ENCODE results near the gene MTUS2.

GRCh38 chr13:29514720-29515310 is 694.7 kb downstream of the MTUS2 start:
- TF ChIP-seq FOXK2 (IDR thresholded peaks at IDR 0.05) (no peak), CTCF (IDR thresholded peaks at IDR 0.05 in 2 of 3, conservative IDR thresholded peaks at IDR 0.05 in 1 of 3; ENCODE audit: control insufficient read depth in 2 of 3, extremely low read depth in 1 of 3, insufficient read depth in 1 of 3, low read depth in 3 of 3, low read length in 3 of 3) (no peak), KDM1A (IDR thresholded peaks at IDR 0.05; ENCODE audit: borderline replicate concordance) (no peak), SMC3 (IDR thresholded peaks at IDR 0.05; ENCODE audit: borderline replicate concordance, low read length) (no peak), RAD21 (IDR thresholded peaks at IDR 0.05; ENCODE audit: insufficient read depth, low read depth, low read length) (no peak)
